HepG2 (cell line): ENCODE measurements around the gene FOXJ2. TPM values are rescaled to one million over a fixed set of nuclear protein-coding genes. Genes with fewer than 3 reads are reported as not detected.

Experiments used
- DNMT3B ChIP-seq: conservative IDR thresholded peaks from 2 replicates; pipeline ENCODE4 v1.6.1; 2016; ENCODE audit warnings: missing biosample characterization, control low read depth
- EHMT2 ChIP-seq: fragments of 200-600 bp; sonication (generic); IDR thresholded peaks from 2 replicates; pipeline ENCODE4 v1.7.0; 2017; ENCODE audit warnings: antibody characterized with exemption, low read depth, low read length, borderline replicate concordance
- EZH2 ChIP-seq: conservative IDR thresholded peaks from 2 replicates; pipeline ENCODE4 v1.6.1; 2012; ENCODE audit warnings: mild to moderate bottlenecking, low read depth, low read length, moderate library complexity
- FOXC1 ChIP-seq: sonication (generic); formaldehyde crosslinking; IDR thresholded peaks from 2 replicates; pipeline ENCODE4 v1.8.0; 2022; ENCODE audit warnings: mild to moderate bottlenecking, missing genetic modification reagents, borderline replicate concordance
- GATA4 ChIP-seq: sonication (generic); IDR thresholded peaks from 2 replicates; pipeline ENCODE4 v1.6.1; 2016; ENCODE audit warnings: antibody characterized with exemption, low read depth, borderline replicate concordance
- JUNB ChIP-seq: sonication (generic); formaldehyde crosslinking; IDR thresholded peaks from 2 replicates; pipeline ENCODE4 v1.8.0; 2022; ENCODE audit warnings: missing genetic modification reagents, mild to moderate bottlenecking, borderline replicate concordance
- PRMT3 ChIP-seq: sonication (generic); formaldehyde crosslinking; IDR thresholded peaks from 2 replicates; pipeline ENCODE4 v1.8.1; 2022; ENCODE audit warnings: low read depth, mild to moderate bottlenecking, moderate library complexity, missing genetic modification reagents, borderline replicate concordance
- SP4 ChIP-seq: sonication (generic); formaldehyde crosslinking; IDR thresholded peaks from 2 replicates; pipeline ENCODE4 v1.8.1; 2023; ENCODE audit warnings: mild to moderate bottlenecking, missing genetic modification reagents
- TCF7 ChIP-seq: sonication (generic); IDR thresholded peaks from 2 replicates; pipeline ENCODE4 v1.6.1; 2016; ENCODE audit warnings: antibody characterized with exemption, low read depth
- UBTF ChIP-seq: sonication (generic); formaldehyde crosslinking; IDR thresholded peaks from 2 replicates; pipeline ENCODE4 v1.4.0; 2020; ENCODE audit warnings: mild to moderate bottlenecking, missing genetic modification reagents
- ZBTB14 ChIP-seq: sonication (generic); formaldehyde crosslinking; IDR thresholded peaks from 2 replicates; pipeline ENCODE4 v1.4.0; 2020; ENCODE audit warnings: missing genetic modification reagents
- ZNF282 ChIP-seq: fragments of 450-650 bp; IDR thresholded peaks from 2 replicates; pipeline ENCODE4 v1.6.1; 2018; ENCODE audit not compliant: partially characterized antibody
- ZNF335 ChIP-seq: sonication (generic); formaldehyde crosslinking; IDR thresholded peaks from 2 replicates; pipeline ENCODE4 v1.4.0; 2020; ENCODE audit warnings: missing genetic modification reagents
- ZNF441 ChIP-seq: sonication (generic); formaldehyde crosslinking; IDR thresholded peaks from 2 replicates; pipeline ENCODE4 v1.7.0; 2021; ENCODE audit warnings: missing genetic modification reagents, borderline replicate concordance
- ZNF546 ChIP-seq: sonication (generic); formaldehyde crosslinking; conservative IDR thresholded peaks from 2 replicates; pipeline ENCODE4 v1.8.1; 2023; ENCODE audit warnings: mild to moderate bottlenecking, missing genetic modification reagents
- ZNF558 ChIP-seq: sonication (generic); formaldehyde crosslinking; IDR thresholded peaks from 2 replicates; pipeline ENCODE4 v1.9.0; 2022; ENCODE audit warnings: mild to moderate bottlenecking, missing genetic modification reagents, borderline replicate concordance
- ZNF619 ChIP-seq: sonication (generic); formaldehyde crosslinking; IDR thresholded peaks from 2 replicates; pipeline ENCODE4 v1.4.0; 2020; ENCODE audit warnings: mild to moderate bottlenecking, missing genetic modification reagents
- ZNF678 ChIP-seq: sonication (generic); formaldehyde crosslinking; IDR thresholded peaks from 2 replicates; pipeline ENCODE4 v1.4.0; 2020; ENCODE audit warnings: mild to moderate bottlenecking, missing genetic modification reagents
- ZSCAN22 ChIP-seq: sonication (generic); formaldehyde crosslinking; IDR thresholded peaks from 2 replicates; pipeline ENCODE4 v1.4.0; 2020; ENCODE audit warnings: mild to moderate bottlenecking, missing genetic modification reagents
- polyA plus RNA-seq, 8 experiments: library from polyadenylated mRNA; depleted of rRNA in 3 of 8; stranded (reverse) in 7 of 8; unstranded in 1 of 8; fragments of >200 nt; fragmentation: Illumina TruSeq in 4 of 8; extraction: Trizol in 4 of 8; gene quantifications; 2 replicates each; pipeline versions ENCODE4 v1.2.1 to v1.2.3, GENCODE V29; 2011 to 2016; ENCODE audit warnings: low read depth in 4 of 8, missing spikeins in 1 of 8, mixed read lengths in 1 of 8; ENCODE audit not compliant: insufficient read depth in 1 of 8
- total RNA-seq, 5 experiments: library from RNA; depleted of rRNA; stranded (reverse); fragments of >200 nt; fragmentation: Illumina TruSeq; extraction: Trizol; gene quantifications; 2 replicates each; pipeline ENCODE4 v1.2.3, GENCODE V29; 2016; ENCODE audit warnings: low read depth in 1 of 5
- TF ChIP-seq, protein P1 (sequence below): sonication (generic); formaldehyde crosslinking; IDR thresholded peaks from 2 replicates; pipeline ENCODE4 v1.4.0; 2020; ENCODE audit warnings: missing genetic modification reagents, borderline replicate concordance
- TF ChIP-seq, protein P2 (sequence below): sonication (generic); formaldehyde crosslinking; IDR thresholded peaks from 2 replicates; pipeline ENCODE4 v1.4.0; 2020; ENCODE audit warnings: mild to moderate bottlenecking, missing genetic modification reagents
- TF ChIP-seq, protein P3 (sequence below): IDR thresholded peaks from 2 replicates; pipeline ENCODE4 v1.6.1; 2016; ENCODE audit warnings: mild to moderate bottlenecking

Gene FOXJ2
- total and polyA plus RNA-seq, 2 of the 13 experiments (the other 11 are each of a cell fraction or from before 2014, with no cell fraction given): 2.2 to 2.9 TPM

- no peak for TF ChIP-seq EZH2
- no peak for TF ChIP-seq DNMT3B (CRISPR knock-in tag)
- TF ChIP-seq EHMT2: no peak
- TF ChIP-seq, protein P1, sequence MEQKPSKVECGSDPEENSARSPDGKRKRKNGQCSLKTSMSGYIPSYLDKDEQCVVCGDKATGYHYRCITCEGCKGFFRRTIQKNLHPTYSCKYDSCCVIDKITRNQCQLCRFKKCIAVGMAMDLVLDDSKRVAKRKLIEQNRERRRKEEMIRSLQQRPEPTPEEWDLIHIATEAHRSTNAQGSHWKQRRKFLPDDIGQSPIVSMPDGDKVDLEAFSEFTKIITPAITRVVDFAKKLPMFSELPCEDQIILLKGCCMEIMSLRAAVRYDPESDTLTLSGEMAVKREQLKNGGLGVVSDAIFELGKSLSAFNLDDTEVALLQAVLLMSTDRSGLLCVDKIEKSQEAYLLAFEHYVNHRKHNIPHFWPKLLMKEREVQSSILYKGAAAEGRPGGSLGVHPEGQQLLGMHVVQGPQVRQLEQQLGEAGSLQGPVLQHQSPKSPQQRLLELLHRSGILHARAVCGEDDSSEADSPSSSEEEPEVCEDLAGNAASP (CRISPR knock-in tag): no peak
- no peak for TF ChIP-seq PRMT3 (CRISPR knock-in tag)
- no peak for TF ChIP-seq ZSCAN22
- no peak for TF ChIP-seq UBTF (CRISPR knock-in tag)
- TF ChIP-seq, protein P2, sequence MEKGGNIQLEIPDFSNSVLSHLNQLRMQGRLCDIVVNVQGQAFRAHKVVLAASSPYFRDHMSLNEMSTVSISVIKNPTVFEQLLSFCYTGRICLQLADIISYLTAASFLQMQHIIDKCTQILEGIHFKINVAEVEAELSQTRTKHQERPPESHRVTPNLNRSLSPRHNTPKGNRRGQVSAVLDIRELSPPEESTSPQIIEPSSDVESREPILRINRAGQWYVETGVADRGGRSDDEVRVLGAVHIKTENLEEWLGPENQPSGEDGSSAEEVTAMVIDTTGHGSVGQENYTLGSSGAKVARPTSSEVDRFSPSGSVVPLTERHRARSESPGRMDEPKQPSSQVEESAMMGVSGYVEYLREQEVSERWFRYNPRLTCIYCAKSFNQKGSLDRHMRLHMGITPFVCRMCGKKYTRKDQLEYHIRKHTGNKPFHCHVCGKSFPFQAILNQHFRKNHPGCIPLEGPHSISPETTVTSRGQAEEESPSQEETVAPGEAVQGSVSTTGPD (CRISPR knock-in tag): no peak
- TF ChIP-seq TCF7: no peak
- TF ChIP-seq ZNF558 (CRISPR knock-in tag): no peak
- TF ChIP-seq JUNB (CRISPR knock-in tag): no peak
- TF ChIP-seq FOXC1 (CRISPR knock-in tag): no peak
- TF ChIP-seq ZNF546 (CRISPR knock-in tag): no peak
- TF ChIP-seq SP4 (CRISPR knock-in tag): 0 out of 2 replicates have a peak, but pooled peaks have one; percentile 10
- TF ChIP-seq ZNF441 (CRISPR knock-in tag): 0 out of 2 replicates have a peak, but pooled peaks have one; percentile 6
- no peak for TF ChIP-seq ZBTB14 (CRISPR knock-in tag)
- TF ChIP-seq, protein P3, sequence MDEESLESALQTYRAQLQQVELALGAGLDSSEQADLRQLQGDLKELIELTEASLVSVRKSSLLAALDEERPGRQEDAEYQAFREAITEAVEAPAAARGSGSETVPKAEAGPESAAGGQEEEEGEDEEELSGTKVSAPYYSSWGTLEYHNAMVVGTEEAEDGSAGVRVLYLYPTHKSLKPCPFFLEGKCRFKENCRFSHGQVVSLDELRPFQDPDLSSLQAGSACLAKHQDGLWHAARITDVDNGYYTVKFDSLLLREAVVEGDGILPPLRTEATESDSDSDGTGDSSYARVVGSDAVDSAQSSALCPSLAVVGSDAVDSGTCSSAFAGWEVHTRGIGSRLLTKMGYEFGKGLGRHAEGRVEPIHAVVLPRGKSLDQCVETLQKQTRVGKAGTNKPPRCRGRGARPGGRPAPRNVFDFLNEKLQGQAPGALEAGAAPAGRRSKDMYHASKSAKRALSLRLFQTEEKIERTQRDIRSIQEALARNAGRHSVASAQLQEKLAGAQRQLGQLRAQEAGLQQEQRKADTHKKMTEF (CRISPR knock-in tag): no peak
- TF ChIP-seq GATA4: no peak
- TF ChIP-seq ZNF619: 0 out of 2 replicates have a peak, but pooled peaks have one; percentile 47
- no peak for TF ChIP-seq ZNF335 (CRISPR knock-in tag)
- TF ChIP-seq ZNF282: no peak
- no peak for TF ChIP-seq ZNF678 (CRISPR knock-in tag)
These were observed 883 bp downstream of the FOXJ2 start (continued) for GRCh38 chr12:8033153-8034044.
